HepG2 (cell line): Measurements from ENCODE around the gene ASCC3. TPM values are rescaled to one million over a fixed set of nuclear protein-coding genes. Genes with fewer than 3 reads are reported as not detected.

Experiments
- ATAC-seq: fragments of 200-7000 bp; cut with Tn5 transposase; 3 replicates; pipeline ENCODE4 v1.9.1; 2020; ENCODE audit warnings: mild to moderate bottlenecking, moderate library complexity
- BruUV-seq: library from RNA; stranded (reverse); fragments of 400-500 nt; replicated peaks from 2 replicates; lab custom pipeline; 2021; lab: Mats Ljungman, UMichigan
- CTCF ChIA-PET: fragments of 300-600 bp; formaldehyde crosslinking; extraction: SDS; loops from one replicate; lab custom pipeline; 2021; ENCODE audit warnings: low total read pairs, inconsistent platforms, low intra/inter-chr PET ratio; lab: Yijun Ruan, JAX
- POLR2A ChIA-PET: fragments of 350-600 bp; sonication (Branson Sonifier 250); formaldehyde crosslinking; loops from one replicate; lab custom pipeline; 2020; ENCODE audit warnings: antibody characterized with exemption, inconsistent platforms; lab: Yijun Ruan, JAX
- DNase-seq: peaks from one replicate; pipeline ENCODE4 v3.0.0-alpha.2; 2015; ENCODE audit warnings: low spot score
- FAIRE-seq: peaks from 3 replicates; lab custom pipeline; 2011; peaks lifted over from hg19 to GRCh38; lab: Jason Lieb, UNC
- H2AFZ ChIP-seq: one replicate; pipeline ENCODE4 v1.6.1; 2011; ENCODE audit warnings: low read length, inconsistent platforms
- H3K27ac ChIP-seq: fragments of 300-600 bp; 3 replicates; pipeline ENCODE4 v1.8.0; 2011; ENCODE audit warnings: mixed run types, mild to moderate bottlenecking, mixed read lengths, low read length, inconsistent platforms; ENCODE audit not compliant: insufficient read depth; ENCODE audit errors: extremely low read length
- H3K27me3 ChIP-seq, 2 experiments: fragments of 200-600 bp in 1 of 2; 2 replicates in 1 of 2; 3 replicates in 1 of 2; pipeline versions ENCODE4 v1.6.0 to v1.8.0; 2011; ENCODE audit warnings: low read length in 2 of 2, mild to moderate bottlenecking in 2 of 2, moderate library complexity in 2 of 2, inconsistent platforms in 1 of 2; ENCODE audit not compliant: insufficient read depth in 2 of 2, control insufficient read depth in 1 of 2
- H3K36me3 ChIP-seq, 2 experiments: fragments of 200-600 bp in 1 of 2; replicated peaks in 1 of 2; 2 replicates in 1 of 2; 3 replicates in 1 of 2; pipeline versions ENCODE4 v1.5.1 to v1.8.0; 2011; ENCODE audit warnings: low read length in 2 of 2, inconsistent platforms in 1 of 2; ENCODE audit not compliant: insufficient read depth in 2 of 2, control insufficient read depth in 1 of 2
- H3K4me1 ChIP-seq: 2 replicates; pipeline ENCODE4 v1.5.1; 2012; ENCODE audit warnings: low read length, inconsistent platforms; ENCODE audit not compliant: insufficient read depth
- H3K4me2 ChIP-seq: 2 replicates; pipeline ENCODE4 v1.6.0; 2011; ENCODE audit warnings: low read depth, low read length, inconsistent platforms
- H3K4me3 ChIP-seq, 3 experiments: fragments of 200-600 bp in 1 of 3; sonication (generic), shearing (Covaris generic) in 1 of 3; replicated peaks in 1 of 3; 2 replicates each; pipeline ENCODE4 v1.5.1; 2011 to 2016; ENCODE audit warnings: low read length in 3 of 3, inconsistent platforms in 2 of 3, low read depth in 2 of 3, mild to moderate bottlenecking in 2 of 3, control low read depth in 1 of 3, mixed read lengths in 1 of 3; ENCODE audit not compliant: insufficient read depth in 1 of 3
- H3K79me2 ChIP-seq: one replicate; pipeline ENCODE4 v1.6.1; 2011; ENCODE audit warnings: low read length, inconsistent platforms; ENCODE audit not compliant: insufficient read depth
- H3K9ac ChIP-seq: 2 replicates; pipeline ENCODE4 v1.6.0; 2011; ENCODE audit warnings: mild to moderate bottlenecking, low read depth, low read length, inconsistent platforms; ENCODE audit not compliant: insufficient read depth
- H3K9me3 ChIP-seq: 2 replicates; pipeline ENCODE4 v1.5.1; 2012; ENCODE audit warnings: mild to moderate bottlenecking, low read length
- H4K20me1 ChIP-seq: 2 replicates; pipeline ENCODE4 v1.6.0; 2011; ENCODE audit warnings: inconsistent platforms, mild to moderate bottlenecking, low read length, moderate library complexity; ENCODE audit not compliant: insufficient read depth
- ATF5 ChIP-seq: sonication (generic); formaldehyde crosslinking; IDR thresholded peaks from 2 replicates; pipeline ENCODE4 v1.4.0; 2020; ENCODE audit warnings: mild to moderate bottlenecking, low read depth, missing genetic modification reagents
- CEBPB ChIP-seq: IDR thresholded peaks from 2 replicates; pipeline ENCODE4 v1.6.1; 2011; ENCODE audit warnings: low read depth, low read length, improper control_type of control experiment, borderline replicate concordance
- CEBPG ChIP-seq: IDR thresholded peaks from 2 replicates; pipeline ENCODE4 v1.6.1; 2016
- FIP1L1 ChIP-seq: fragments of 200-400 bp; formaldehyde crosslinking; IDR thresholded peaks from 2 replicates; pipeline ENCODE4 v1.6.1; 2018; ENCODE audit warnings: low read depth, mild to moderate bottlenecking, low read length, moderate library complexity, borderline replicate concordance; ENCODE audit not compliant: insufficient read depth
- HOXA9 ChIP-seq: sonication (generic); formaldehyde crosslinking; IDR thresholded peaks from 2 replicates; pipeline ENCODE4 v1.8.1; 2022; ENCODE audit warnings: missing genetic modification reagents, mild to moderate bottlenecking, moderate library complexity, borderline replicate concordance
- NR3C1 ChIP-seq: sonication (generic); formaldehyde crosslinking; IDR thresholded peaks from 2 replicates; pipeline ENCODE4 v1.4.0; 2020; ENCODE audit warnings: missing genetic modification reagents
- PRPF4 ChIP-seq: fragments of 200-400 bp; formaldehyde crosslinking; IDR thresholded peaks from 2 replicates; pipeline ENCODE4 v1.6.1; 2016; ENCODE audit warnings: low read length, low read depth; ENCODE audit not compliant: poor library complexity, severe bottlenecking
- ZNF251 ChIP-seq: sonication (generic); formaldehyde crosslinking; IDR thresholded peaks from 2 replicates; pipeline ENCODE4 v1.9.0; 2021; ENCODE audit warnings: mild to moderate bottlenecking, missing genetic modification reagents
- ZNF883 ChIP-seq: sonication (generic); formaldehyde crosslinking; IDR thresholded peaks from 2 replicates; pipeline ENCODE4 v1.5.1; 2020; ENCODE audit warnings: mild to moderate bottlenecking, missing genetic modification reagents; ENCODE audit errors: not compliant biosample characterization
- WGBS: methylation state at CpG from one replicate; pipeline ENCODE4 v1.1.6; 2017; ENCODE audit warnings: low lambda C conversion rate; 5-methylcytosine and 5-hydroxymethylcytosine counted together
- in situ Hi-C: cut with HindIII; loops from 2 replicates; pipeline ENCODE4 v1.10.0; 2017; ENCODE audit warnings: low pct_unique_long_range_greater_than_20kb; ENCODE audit not compliant: extremely low pct_ligation_motif_present
- intact Hi-C: fragments of 100-400 bp; cut with micrococcal nuclease; formaldehyde crosslinking; loops from one replicate; pipeline ENCODE4 v1.10.0; 2022; ENCODE audit not compliant: unreplicated experiment
- polyA plus RNA-seq, 8 experiments: library from polyadenylated mRNA; depleted of rRNA in 3 of 8; stranded (reverse) in 7 of 8; unstranded in 1 of 8; fragments of >200 nt; fragmentation: Illumina TruSeq in 4 of 8; extraction: Trizol in 4 of 8; gene quantifications; 2 replicates each; pipeline versions ENCODE4 v1.2.1 to v1.2.3, GENCODE V29; 2011 to 2016; ENCODE audit warnings: low read depth in 4 of 8, missing spikeins in 1 of 8, mixed read lengths in 1 of 8; ENCODE audit not compliant: insufficient read depth in 1 of 8
- total RNA-seq, 5 experiments: library from RNA; depleted of rRNA; stranded (reverse); fragments of >200 nt; fragmentation: Illumina TruSeq; extraction: Trizol; gene quantifications; 2 replicates each; pipeline ENCODE4 v1.2.3, GENCODE V29; 2016; ENCODE audit warnings: low read depth in 1 of 5
- TF ChIP-seq, protein P1 (sequence below): sonication (generic); formaldehyde crosslinking; IDR thresholded peaks from 2 replicates; pipeline ENCODE4 v1.4.0; 2020; ENCODE audit warnings: mild to moderate bottlenecking, missing genetic modification reagents

The ASCC3 gene
- total and polyA plus RNA-seq, 2 of the 13 experiments (the other 11 are each of a cell fraction or from before 2014, with no cell fraction given): 23.1 to 55.7 TPM

DNA sequence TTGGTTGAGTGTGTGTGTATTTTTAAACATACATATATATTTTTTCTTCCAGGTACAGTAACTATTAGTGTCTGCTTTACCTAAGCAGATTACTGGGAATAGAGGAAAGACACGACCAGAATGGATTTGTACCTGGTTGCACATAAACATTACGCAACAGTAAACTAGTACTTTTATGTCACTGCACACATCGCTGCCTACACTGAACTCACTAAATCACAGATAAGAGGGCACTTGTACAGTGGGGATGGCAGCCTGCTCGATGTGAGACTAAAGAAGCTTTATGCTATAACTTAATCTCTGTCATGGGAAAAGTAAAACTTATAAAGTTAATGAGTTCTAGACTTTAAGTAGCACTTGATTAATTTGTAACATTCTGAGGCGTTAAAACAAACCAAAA is 326.9 kb downstream of the ASCC3 start:
- no peak overlapping the region for H3K4me3 ChIP-seq
- no peaks in the 10 kb centered on the region for H3K79me2 ChIP-seq
- POLR2A ChIA-PET: no interaction called here
- intact Hi-C loops (no loop called here), in situ Hi-C loops (no loop called here)
- 74% methylated on average over 5 of the region's 5 CpGs for WGBS
- no TSS peak for BruUV-seq
- no peak overlapping the region for H3K4me2 ChIP-seq
- H3K36me3 ChIP-seq: no peaks in the 10 kb centered on the region
- H3K27me3 ChIP-seq: no peaks in the 10 kb centered on the region
- no peaks in the 10 kb centered on the region for H3K4me1 ChIP-seq
- H3K27ac ChIP-seq: no peak overlapping the region
- DNase-seq (no peak), FAIRE-seq (no peak), ATAC-seq (no peak)
- no peaks in the 10 kb centered on the region for H4K20me1 ChIP-seq
- no peaks in the 10 kb centered on the region for H3K9me3 ChIP-seq
- no peak overlapping the region for H2AFZ ChIP-seq
- CTCF ChIA-PET: no interaction called here
- no peak overlapping the region for H3K9ac ChIP-seq
- TF ChIP-seq CEBPB (peak; percentile 95), CEBPG (CRISPR knock-in tag) (peak; percentile 65), PRPF4 (no peak), ZNF883 (CRISPR knock-in tag) (no peak), ZNF251 (CRISPR knock-in tag) (no peak), ATF5 (no peak), HOXA9 (no peak), NR3C1 (CRISPR knock-in tag) (no peak), FIP1L1 (no peak)
- TF ChIP-seq, protein P1, sequence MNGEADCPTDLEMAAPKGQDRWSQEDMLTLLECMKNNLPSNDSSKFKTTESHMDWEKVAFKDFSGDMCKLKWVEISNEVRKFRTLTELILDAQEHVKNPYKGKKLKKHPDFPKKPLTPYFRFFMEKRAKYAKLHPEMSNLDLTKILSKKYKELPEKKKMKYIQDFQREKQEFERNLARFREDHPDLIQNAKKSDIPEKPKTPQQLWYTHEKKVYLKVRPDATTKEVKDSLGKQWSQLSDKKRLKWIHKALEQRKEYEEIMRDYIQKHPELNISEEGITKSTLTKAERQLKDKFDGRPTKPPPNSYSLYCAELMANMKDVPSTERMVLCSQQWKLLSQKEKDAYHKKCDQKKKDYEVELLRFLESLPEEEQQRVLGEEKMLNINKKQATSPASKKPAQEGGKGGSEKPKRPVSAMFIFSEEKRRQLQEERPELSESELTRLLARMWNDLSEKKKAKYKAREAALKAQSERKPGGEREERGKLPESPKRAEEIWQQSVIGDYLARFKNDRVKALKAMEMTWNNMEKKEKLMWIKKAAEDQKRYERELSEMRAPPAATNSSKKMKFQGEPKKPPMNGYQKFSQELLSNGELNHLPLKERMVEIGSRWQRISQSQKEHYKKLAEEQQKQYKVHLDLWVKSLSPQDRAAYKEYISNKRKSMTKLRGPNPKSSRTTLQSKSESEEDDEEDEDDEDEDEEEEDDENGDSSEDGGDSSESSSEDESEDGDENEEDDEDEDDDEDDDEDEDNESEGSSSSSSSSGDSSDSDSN (CRISPR knock-in tag): no peak
